Hepatocyte (in vitro differentiated cells): Measurements from ENCODE around the gene ARHGAP10.

Experiments used
- CTCF ChIP-seq: fragments of 200-600 bp; sonication (generic); IDR thresholded peaks from 2 replicates; pipeline ENCODE4 v1.5.1; 2016; ENCODE audit warnings: antibody characterized with exemption, mild to moderate bottlenecking; ENCODE audit not compliant: poor library complexity
- EZH2 ChIP-seq: fragments of 200-600 bp; sonication (generic); IDR thresholded peaks from 2 replicates; pipeline ENCODE4 v1.6.1; 2016; ENCODE audit warnings: antibody characterized with exemption, mild to moderate bottlenecking, borderline replicate concordance
- EZH2phosphoT487 ChIP-seq: fragments of 200-600 bp; sonication (generic); IDR thresholded peaks from one replicate; pipeline ENCODE4 v1.6.1; 2018; ENCODE audit warnings: antibody characterized with exemption, mild to moderate bottlenecking, low read depth, moderate library complexity; ENCODE audit not compliant: unreplicated experiment, severe bottlenecking

GRCh38 chr4:147811878-147812277 is 80.0 kb downstream of the ARHGAP10 start:
- TF ChIP-seq EZH2, result no peak
- TF ChIP-seq CTCF, result no peak
- no peak for TF ChIP-seq EZH2phosphoT487
